Measurements from ENCODE around the gene SPHK1.

DNA sequence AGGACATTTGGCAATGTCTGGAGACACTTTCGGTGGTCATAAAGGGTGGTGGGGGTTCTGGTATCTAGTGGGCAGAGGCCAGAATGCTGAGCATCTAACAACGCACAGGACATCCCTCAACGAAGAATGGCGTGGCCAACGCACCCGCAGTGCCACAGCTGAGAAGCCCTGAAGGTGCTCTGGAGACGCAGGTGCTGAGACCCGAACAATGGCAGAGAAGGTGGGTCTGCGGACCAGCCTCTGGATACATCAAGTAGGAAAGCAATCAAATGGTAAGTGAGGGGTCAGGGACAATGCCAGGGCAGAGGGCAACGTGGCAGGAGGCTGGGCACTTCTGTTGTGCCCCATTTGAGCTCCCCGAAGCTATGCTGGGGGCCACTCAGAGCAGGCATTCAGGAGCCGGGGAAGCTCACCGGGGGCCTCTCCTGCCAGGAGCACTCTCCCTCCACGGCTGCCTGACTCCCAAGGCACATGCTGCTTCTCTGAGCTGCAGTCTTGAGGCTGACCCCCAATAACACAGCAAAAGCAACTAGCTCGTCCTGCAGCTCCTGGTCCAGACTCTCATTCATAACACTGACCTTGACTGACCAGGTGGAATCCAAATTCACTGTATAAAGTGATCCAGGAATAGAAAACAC is 26.0 kb downstream of the SPHK1 start:
- TF ChIP-seq, protein P1, sequence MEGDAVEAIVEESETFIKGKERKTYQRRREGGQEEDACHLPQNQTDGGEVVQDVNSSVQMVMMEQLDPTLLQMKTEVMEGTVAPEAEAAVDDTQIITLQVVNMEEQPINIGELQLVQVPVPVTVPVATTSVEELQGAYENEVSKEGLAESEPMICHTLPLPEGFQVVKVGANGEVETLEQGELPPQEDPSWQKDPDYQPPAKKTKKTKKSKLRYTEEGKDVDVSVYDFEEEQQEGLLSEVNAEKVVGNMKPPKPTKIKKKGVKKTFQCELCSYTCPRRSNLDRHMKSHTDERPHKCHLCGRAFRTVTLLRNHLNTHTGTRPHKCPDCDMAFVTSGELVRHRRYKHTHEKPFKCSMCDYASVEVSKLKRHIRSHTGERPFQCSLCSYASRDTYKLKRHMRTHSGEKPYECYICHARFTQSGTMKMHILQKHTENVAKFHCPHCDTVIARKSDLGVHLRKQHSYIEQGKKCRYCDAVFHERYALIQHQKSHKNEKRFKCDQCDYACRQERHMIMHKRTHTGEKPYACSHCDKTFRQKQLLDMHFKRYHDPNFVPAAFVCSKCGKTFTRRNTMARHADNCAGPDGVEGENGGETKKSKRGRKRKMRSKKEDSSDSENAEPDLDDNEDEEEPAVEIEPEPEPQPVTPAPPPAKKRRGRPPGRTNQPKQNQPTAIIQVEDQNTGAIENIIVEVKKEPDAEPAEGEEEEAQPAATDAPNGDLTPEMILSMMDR (IDR thresholded peaks at IDR 0.05): no peak
- TF ChIP-seq POLR2A (IDR thresholded peaks at IDR 0.05): no peak

Measured in body of pancreas (tissue), 4 donors.